Fibroblast of skin of left biceps (primary cell): ENCODE results near the gene CDS1.
"Not testable (repeated sequence)": the region's sequence is repeated elsewhere in the genome, so short reads cannot be mapped to it uniquely, and the experiment has no call there.

Experiments
- DNase-seq, 2 experiments: peaks; one replicate each; pipeline ENCODE4 v3.0.0-alpha.2; 2013; ENCODE audit warnings: low read depth in 2 of 2

The CDS1 gene

GRCh38 chr4:84611531-84611930 is 28.6 kb downstream of the CDS1 start:
- DNase-seq: no peak

- no peak for DNase-seq
Measured at GRCh38 chr4:84614891-84615290, 32.0 kb downstream of the CDS1 start.

DNA sequence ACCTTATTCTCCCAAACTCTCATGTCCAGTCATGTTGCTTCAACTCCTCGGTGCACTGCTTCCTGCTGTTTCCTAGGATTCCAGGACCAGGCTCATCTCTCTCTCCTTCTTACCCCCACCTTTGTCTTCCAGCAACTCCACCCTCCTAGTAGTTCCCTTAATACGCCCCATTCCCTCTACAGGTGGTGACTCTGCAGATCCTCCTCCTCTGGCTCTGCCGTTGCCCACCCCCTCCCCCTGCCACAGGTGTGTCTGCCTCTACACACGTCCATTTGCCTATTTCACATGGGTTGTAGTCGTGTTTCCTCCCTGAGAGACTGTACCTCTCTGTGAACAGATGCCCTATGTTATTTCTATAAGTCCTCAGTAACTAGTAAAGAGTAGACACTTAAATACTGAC is 32.4 kb downstream of the CDS1 start:
- DNase-seq: no peak

GRCh38 chr4:84622959-84623358 is 40.0 kb downstream of the CDS1 start:
- DNase-seq: no peak

GRCh38 chr4:84623661-84624060 is 40.7 kb downstream of the CDS1 start:
- DNase-seq: no peak

DNA sequence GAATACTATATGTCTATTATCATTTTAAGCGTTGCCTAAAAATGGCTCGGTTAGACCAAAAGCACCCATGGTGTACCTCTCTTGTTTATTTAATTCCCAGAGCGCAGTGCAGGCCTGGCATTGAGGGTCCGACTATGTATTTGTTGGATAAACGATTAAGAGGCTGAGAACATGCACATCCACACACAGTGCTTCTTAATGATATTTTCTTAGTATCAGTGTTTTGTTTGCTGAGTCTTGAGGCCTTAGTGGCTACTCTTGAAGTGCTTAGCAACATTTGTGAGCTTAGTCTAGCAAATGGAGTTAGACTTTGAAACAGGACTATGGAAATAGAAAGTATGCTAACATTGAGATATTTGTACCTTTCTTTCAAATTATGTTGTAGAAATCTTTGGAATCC is 43.7 kb downstream of the CDS1 start:
- no peak for DNase-seq

DNA sequence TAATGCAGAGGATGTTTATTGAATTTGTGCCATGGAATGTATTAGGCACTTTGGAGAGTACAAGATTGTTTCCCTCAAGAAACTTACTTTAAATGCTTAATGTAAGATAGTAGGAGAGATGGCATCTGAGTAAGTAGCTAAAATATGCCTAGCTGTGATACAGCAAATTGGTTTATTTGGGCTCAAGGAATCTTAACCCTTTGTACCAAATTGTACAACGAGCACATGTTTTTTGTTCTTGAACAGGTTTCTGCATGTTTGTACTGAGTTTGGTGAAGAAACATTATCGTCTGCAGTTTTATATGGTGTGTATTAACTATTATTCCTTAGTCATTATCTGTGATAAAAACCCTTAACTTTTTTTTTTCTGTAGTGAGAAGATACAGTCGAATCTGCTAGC is 48.6 kb downstream of the CDS1 start:
- no peak for DNase-seq

GRCh38 chr4:84632092-84632491 is 49.2 kb downstream of the CDS1 start:
- DNase-seq: peak; percentile 4 to 9

- DNase-seq: no peak
Measured at GRCh38 chr4:84634961-84635360, 52.0 kb downstream of the CDS1 start.

DNA sequence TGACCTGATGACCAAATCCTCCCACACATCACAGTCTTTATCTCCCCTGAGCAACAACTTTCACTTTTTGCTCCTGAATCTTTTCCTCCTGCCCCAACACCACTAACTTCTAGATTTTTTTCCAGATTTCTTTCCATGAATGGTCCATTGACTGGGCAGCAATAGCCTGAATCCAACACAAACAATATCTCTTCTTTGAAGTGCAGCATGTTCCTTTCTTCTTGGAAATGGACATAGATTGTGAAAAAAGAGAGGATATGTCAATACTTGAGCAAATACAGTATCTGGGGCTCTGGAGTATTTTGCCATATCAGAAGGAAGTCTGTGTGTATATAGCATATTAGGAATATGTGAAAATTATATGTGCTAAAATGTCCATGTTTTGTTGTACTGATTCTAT is 55.2 kb downstream of the CDS1 start:
- no peak for DNase-seq

- DNase-seq: no peak
Measured at GRCh38 chr4:84639145-84639544, 56.2 kb downstream of the CDS1 start.

DNA sequence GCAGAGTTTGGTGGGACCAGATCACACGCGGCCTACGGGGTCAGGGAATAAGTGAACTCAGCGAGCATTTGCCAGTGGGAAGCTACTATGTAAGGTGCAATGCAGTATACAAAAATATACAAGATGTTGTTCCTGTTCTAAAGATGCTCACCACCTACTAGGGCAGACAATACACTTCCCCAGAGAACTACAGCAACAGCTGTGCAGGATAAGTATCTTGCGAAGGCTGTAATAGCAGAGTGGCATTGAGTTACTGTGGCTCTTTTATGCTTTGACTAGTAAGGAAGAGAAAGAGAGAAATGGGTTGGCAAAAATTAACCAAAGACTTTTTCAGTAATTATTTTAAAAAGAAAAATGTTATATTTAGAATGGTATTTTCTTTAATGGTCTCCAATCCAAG is 61.2 kb downstream of the CDS1 start:
- no peak for DNase-seq

DNA sequence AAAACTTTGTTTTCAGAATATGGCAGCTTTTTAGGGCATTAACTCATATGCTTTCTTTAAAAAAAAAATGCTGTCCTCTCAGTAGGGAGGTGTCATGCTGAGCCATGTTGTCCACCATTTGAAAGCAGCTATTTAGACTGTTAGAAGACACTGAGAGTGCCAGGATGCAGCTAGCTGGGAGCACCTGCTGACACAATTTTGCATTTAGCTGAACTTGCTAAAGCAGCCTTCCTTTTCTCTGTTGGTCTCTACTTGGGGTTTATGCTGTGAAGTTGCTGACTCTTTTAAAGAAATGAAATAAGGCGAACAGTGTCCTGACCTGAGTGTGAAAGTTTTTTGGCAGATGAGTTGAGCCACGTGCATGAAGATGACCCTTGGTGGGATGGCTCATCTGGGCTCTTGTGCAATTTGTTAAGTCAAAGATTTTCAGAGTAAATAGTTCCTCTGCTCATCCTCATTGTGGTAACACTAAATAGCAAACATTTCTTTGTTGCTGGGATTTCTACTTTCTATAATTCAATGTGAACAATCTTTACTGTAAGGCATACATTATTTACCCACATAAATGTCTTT is 64.5 kb downstream of the CDS1 start:
- no peak for DNase-seq

- no peak for DNase-seq
Measured at GRCh38 chr4:84648178-84648577, 65.3 kb downstream of the CDS1 start.

DNA sequence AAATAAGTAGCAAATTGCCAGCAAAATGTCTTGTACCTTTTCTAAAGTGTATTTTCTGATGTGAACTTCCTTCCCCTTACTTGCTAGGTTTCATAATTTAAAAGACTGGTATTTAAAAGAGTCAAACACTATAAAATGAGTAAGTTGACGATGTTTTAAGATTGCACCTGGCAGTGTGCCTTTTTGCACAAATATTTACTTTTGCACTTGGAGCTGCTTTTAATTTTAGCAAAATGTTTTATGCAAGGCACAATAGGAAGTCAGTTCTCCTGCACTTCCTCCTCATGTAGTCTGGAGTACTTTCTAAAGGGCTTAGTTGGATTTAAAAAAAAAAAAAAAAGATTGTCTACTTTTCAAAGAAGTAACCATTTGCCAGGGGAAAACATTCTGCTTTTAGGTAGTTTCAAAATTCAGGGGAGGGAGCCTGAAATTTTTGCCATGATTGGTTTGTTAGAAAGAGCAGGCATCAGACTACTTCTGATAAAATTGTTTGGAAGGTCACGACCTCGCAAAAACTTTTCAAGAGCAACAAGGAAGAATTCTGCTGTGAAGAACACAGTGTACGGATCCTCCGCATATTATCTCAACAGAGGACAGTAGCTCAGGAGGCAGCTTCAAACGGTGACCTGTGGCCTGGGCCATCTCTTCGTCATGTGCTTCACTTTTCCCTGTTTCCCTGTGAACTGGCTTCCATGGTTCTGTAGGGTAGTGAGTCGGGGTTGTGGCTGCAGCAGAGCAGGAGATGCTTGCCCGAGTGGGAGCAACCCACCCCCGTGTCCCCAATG is 66.1 kb downstream of the CDS1 start:
- DNase-seq: no peak

- no peak for DNase-seq
Measured at GRCh38 chr4:84651499-84651898, 68.6 kb downstream of the CDS1 start.

GRCh38 chr4:84652478-84652877 is 69.6 kb downstream of the CDS1 start:
- DNase-seq: no peak

DNA sequence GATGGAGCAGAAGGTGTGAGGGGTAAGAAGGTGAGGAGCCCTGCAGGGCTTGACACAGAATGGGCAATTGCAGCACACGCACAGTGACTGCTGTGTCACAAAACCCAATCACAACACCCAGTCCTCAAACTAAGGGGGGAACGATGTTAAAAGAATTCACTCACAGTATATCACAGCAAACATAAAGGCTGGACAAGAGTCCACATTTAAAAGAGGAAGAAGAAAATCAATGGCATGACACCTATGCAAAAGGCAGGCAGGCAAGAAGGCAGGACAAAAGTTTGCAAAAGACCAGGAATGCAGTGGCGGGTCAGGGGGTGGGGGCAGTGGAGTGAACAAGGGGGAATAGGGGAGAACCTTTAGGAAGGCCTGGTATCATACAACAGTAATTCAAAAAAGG is 77.7 kb downstream of the CDS1 start:
- DNase-seq: no peak

GRCh38 chr4:84661191-84661939 is 78.4 kb downstream of the CDS1 start:
- DNase-seq: no peak

GRCh38 chr4:84664767-84665166 is 81.8 kb downstream of the CDS1 start:
- not testable (repeated sequence) for DNase-seq

GRCh38 chr4:84666439-84666838 is 83.5 kb downstream of the CDS1 start:
- no peak for DNase-seq

DNA sequence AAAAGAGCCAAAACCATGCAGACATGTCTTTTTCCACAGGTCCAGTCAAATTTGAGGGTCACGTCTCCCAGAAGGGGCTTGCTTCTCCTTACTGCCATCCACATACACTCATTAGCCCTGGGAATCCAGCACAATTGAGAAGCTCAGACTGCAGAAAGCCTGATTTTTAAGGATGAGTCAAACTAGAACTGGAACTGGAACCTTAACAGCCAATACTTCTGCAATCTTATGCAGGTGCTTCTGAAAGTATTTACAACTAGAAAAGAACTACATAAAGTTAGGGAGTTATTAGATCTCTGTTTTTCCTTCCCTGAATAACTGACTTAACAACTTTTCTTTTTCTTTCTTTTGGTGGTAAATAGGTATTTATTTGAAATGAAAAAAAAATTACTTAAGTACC is 86.3 kb downstream of the CDS1 start:
- DNase-seq: no peak

- no peak for DNase-seq
Measured at GRCh38 chr4:84672177-84672576, 89.2 kb downstream of the CDS1 start.
